ENCODE results near the gene TWIST1.

Gene TWIST1

GRCh38 chr7:19112274-19113001 is 5.0 kb downstream of the TWIST1 start:
- peaks cover 94% of the 10 kb centered on the region for H3K27me3 ChIP-seq (ENCODE audit: insufficient read depth, insufficient read length)
- no peaks in the 10 kb centered on the region for H3K9me3 ChIP-seq (ENCODE audit: insufficient read depth, low read length)
- no peak for TF ChIP-seq YY1 (IDR thresholded peaks at IDR 0.05; ENCODE audit: insufficient read depth, insufficient read length)
- TF ChIP-seq SUZ12 (IDR thresholded peaks at IDR 0.05; ENCODE audit: extremely low read depth, insufficient read depth, insufficient read length), result peak; percentile 93
- no peak overlapping the region for H3K9ac ChIP-seq (ENCODE audit: insufficient read length, low read depth)
- H3K4me1 ChIP-seq (ENCODE audit: insufficient read depth, insufficient read length), result peaks cover 4% of the 10 kb centered on the region
- H3K36me3 ChIP-seq (ENCODE audit: insufficient read depth, insufficient read length, low read length), result no peaks in the 10 kb centered on the region
- H3K4me3 ChIP-seq (ENCODE audit: insufficient read length, low read depth), result no peak overlapping the region
- no peak for DNase-seq (ENCODE audit: low read depth, low spot score)

GRCh38 chr7:19111474-19112273 is 5.8 kb downstream of the TWIST1 start:
- Histone ChIP-seq H3K36me3 (ENCODE audit: insufficient read depth, insufficient read length, low read length) (no peaks in the 10 kb centered on the region), H3K9ac (ENCODE audit: insufficient read length, low read depth) (no peak overlapping the region), H3K4me1 (ENCODE audit: insufficient read depth, insufficient read length) (peaks cover 4% of the 10 kb centered on the region), H3K27me3 (ENCODE audit: insufficient read depth, insufficient read length) (peaks cover 100% of the 10 kb centered on the region), H3K9me3 (ENCODE audit: insufficient read depth, low read length) (no peaks in the 10 kb centered on the region), H3K4me3 (ENCODE audit: insufficient read length, low read depth) (no peak overlapping the region)
- no peak for TF ChIP-seq ZNF274 (IDR thresholded peaks at IDR 0.05; ENCODE audit: low read depth, low read length)
- no peak for TF ChIP-seq YY1 (IDR thresholded peaks at IDR 0.05; ENCODE audit: insufficient read depth, insufficient read length)
- no peak for TF ChIP-seq SUZ12 (IDR thresholded peaks at IDR 0.05; ENCODE audit: extremely low read depth, insufficient read depth, insufficient read length)
- DNase-seq (ENCODE audit: low read depth, low spot score), result no peak

- H3K27me3 ChIP-seq (ENCODE audit: insufficient read depth, insufficient read length), result peaks cover 100% of the 10 kb centered on the region
- no peak overlapping the region for H3K9ac ChIP-seq (ENCODE audit: insufficient read length, low read depth)
- H3K4me1 ChIP-seq (ENCODE audit: insufficient read depth, insufficient read length), result peaks cover 4% of the 10 kb centered on the region
- H3K36me3 ChIP-seq (ENCODE audit: insufficient read depth, insufficient read length, low read length), result no peaks in the 10 kb centered on the region
- no peak overlapping the region for H3K4me3 ChIP-seq (ENCODE audit: insufficient read length, low read depth)
- H3K9me3 ChIP-seq (ENCODE audit: insufficient read depth, low read length), result no peaks in the 10 kb centered on the region
- no peak for DNase-seq (ENCODE audit: low read depth, low spot score)
- TF ChIP-seq YY1 (IDR thresholded peaks at IDR 0.05; ENCODE audit: insufficient read depth, insufficient read length) (no peak), ZNF274 (IDR thresholded peaks at IDR 0.05; ENCODE audit: low read depth, low read length) (no peak), SUZ12 (IDR thresholded peaks at IDR 0.05; ENCODE audit: extremely low read depth, insufficient read depth, insufficient read length) (no peak)
Measured at GRCh38 chr7:19110776-19111175, 6.7 kb downstream of the TWIST1 start.

- peaks cover 4% of the 10 kb centered on the region for H3K4me1 ChIP-seq (ENCODE audit: insufficient read depth, insufficient read length)
- no peak for DNase-seq (ENCODE audit: low read depth, low spot score)
- H3K4me3 ChIP-seq (ENCODE audit: insufficient read length, low read depth), result no peak overlapping the region
- TF ChIP-seq SUZ12 (IDR thresholded peaks at IDR 0.05; ENCODE audit: extremely low read depth, insufficient read depth, insufficient read length) (no peak), ZNF274 (IDR thresholded peaks at IDR 0.05; ENCODE audit: low read depth, low read length) (no peak), YY1 (IDR thresholded peaks at IDR 0.05; ENCODE audit: insufficient read depth, insufficient read length) (no peak)
- H3K9me3 ChIP-seq (ENCODE audit: insufficient read depth, low read length), result no peaks in the 10 kb centered on the region
- no peaks in the 10 kb centered on the region for H3K36me3 ChIP-seq (ENCODE audit: insufficient read depth, insufficient read length, low read length)
- H3K9ac ChIP-seq (ENCODE audit: insufficient read length, low read depth), result no peak overlapping the region
- peaks cover 100% of the 10 kb centered on the region for H3K27me3 ChIP-seq (ENCODE audit: insufficient read depth, insufficient read length)
Measured at GRCh38 chr7:19110026-19110730, 7.3 kb downstream of the TWIST1 start.

GRCh38 chr7:19109000-19109946 is 8.2 kb downstream of the TWIST1 start:
- no peak overlapping the region for H3K9ac ChIP-seq (ENCODE audit: insufficient read length, low read depth)
- no peaks in the 10 kb centered on the region for H3K9me3 ChIP-seq (ENCODE audit: insufficient read depth, low read length)
- peaks cover 100% of the 10 kb centered on the region for H3K27me3 ChIP-seq (ENCODE audit: insufficient read depth, insufficient read length)
- no peak for DNase-seq (ENCODE audit: low read depth, low spot score)
- peaks cover 4% of the 10 kb centered on the region for H3K4me1 ChIP-seq (ENCODE audit: insufficient read depth, insufficient read length)
- H3K36me3 ChIP-seq (ENCODE audit: insufficient read depth, insufficient read length, low read length), result no peaks in the 10 kb centered on the region
- no peak overlapping the region for H3K4me3 ChIP-seq (ENCODE audit: insufficient read length, low read depth)
- no peak for TF ChIP-seq SUZ12 (IDR thresholded peaks at IDR 0.05; ENCODE audit: extremely low read depth, insufficient read depth, insufficient read length)
- TF ChIP-seq YY1 (IDR thresholded peaks at IDR 0.05; ENCODE audit: insufficient read depth, insufficient read length), result no peak
- no peak for TF ChIP-seq ZNF274 (IDR thresholded peaks at IDR 0.05; ENCODE audit: low read depth, low read length)

- Histone ChIP-seq H3K9me3 (ENCODE audit: insufficient read depth, low read length) (no peaks in the 10 kb centered on the region), H3K9ac (ENCODE audit: insufficient read length, low read depth) (peak overlapping the region; percentile 17), H3K4me3 (ENCODE audit: insufficient read length, low read depth) (peak overlapping the region; percentile 44), H3K27me3 (ENCODE audit: insufficient read depth, insufficient read length) (peaks cover 91% of the 10 kb centered on the region), H3K4me1 (ENCODE audit: insufficient read depth, insufficient read length) (peaks cover 4% of the 10 kb centered on the region), H3K36me3 (ENCODE audit: insufficient read depth, insufficient read length, low read length) (no peaks in the 10 kb centered on the region)
- DNase-seq (ENCODE audit: low read depth, low spot score), result peak; percentile 46
- TF ChIP-seq YY1 (IDR thresholded peaks at IDR 0.05; ENCODE audit: insufficient read depth, insufficient read length), result no peak
- peak; percentile 58 for TF ChIP-seq SUZ12 (IDR thresholded peaks at IDR 0.05; ENCODE audit: extremely low read depth, insufficient read depth, insufficient read length)
Measured at GRCh38 chr7:19107356-19108146, 9.9 kb downstream of the TWIST1 start.

Measured in NT2/D1 (cell line).